H9 (cell line): ENCODE results near the gene FADS2. TPM values are rescaled to one million over a fixed set of nuclear protein-coding genes. Genes with fewer than 3 reads are reported as not detected.

ENCODE experiments used
- DNase-seq: peaks from one replicate; pipeline ENCODE4 v3.0.0-alpha.2; 2017
- H2AFZ ChIP-seq: one replicate; pipeline ENCODE4 v1.6.1; 2013; ENCODE audit warnings: mild to moderate bottlenecking, low read length, control low read depth, moderate library complexity
- H2AK5ac ChIP-seq: 2 replicates; pipeline ENCODE4 v1.6.1; 2013; ENCODE audit warnings: low read length, control low read depth, mixed read lengths; ENCODE audit not compliant: insufficient read length
- H2BK120ac ChIP-seq: one replicate; pipeline ENCODE4 v1.6.1; 2013; ENCODE audit warnings: low read depth, mild to moderate bottlenecking, low read length, control low read depth, inconsistent platforms; ENCODE audit not compliant: poor library complexity, severe bottlenecking
- H2BK12ac ChIP-seq: 2 replicates; pipeline ENCODE4 v1.6.1; 2013; ENCODE audit warnings: low read length, control low read depth, mixed read lengths, low read depth; ENCODE audit not compliant: insufficient read length
- H2BK15ac ChIP-seq: 2 replicates; pipeline ENCODE4 v1.6.1; 2013; ENCODE audit warnings: low read depth, low read length, control low read depth
- H2BK20ac ChIP-seq: one replicate; pipeline ENCODE4 v1.6.1; 2013; ENCODE audit warnings: low read depth, mild to moderate bottlenecking, low read length, control low read depth, inconsistent platforms; ENCODE audit not compliant: poor library complexity, severe bottlenecking
- H2BK5ac ChIP-seq: 2 replicates; pipeline ENCODE4 v1.6.1; 2013; ENCODE audit warnings: low read length, control low read depth, mixed read lengths; ENCODE audit not compliant: insufficient read length
- H3K14ac ChIP-seq: 2 replicates; pipeline ENCODE4 v1.6.1; 2013; ENCODE audit warnings: low read length, control low read depth; ENCODE audit not compliant: insufficient read depth
- H3K18ac ChIP-seq: 2 replicates; pipeline ENCODE4 v1.6.1; 2013; ENCODE audit warnings: low read depth, mild to moderate bottlenecking, mixed read lengths, low read length, control low read depth; ENCODE audit not compliant: insufficient read length
- H3K23ac ChIP-seq: 2 replicates; pipeline ENCODE4 v1.6.1; 2013; ENCODE audit warnings: low read length, control low read depth, mixed read lengths, low read depth; ENCODE audit not compliant: insufficient read length
- H3K23me2 ChIP-seq: 2 replicates; pipeline ENCODE4 v1.6.1; 2013; ENCODE audit warnings: low read depth, mild to moderate bottlenecking, mixed read lengths, low read length, control low read depth; ENCODE audit not compliant: insufficient read length, poor library complexity, severe bottlenecking
- H3K27ac ChIP-seq: 2 replicates; pipeline ENCODE4 v1.5.1; 2013; ENCODE audit warnings: low read length, control low read depth, mixed read lengths, low read depth; ENCODE audit not compliant: insufficient read length
- H3K27me3 ChIP-seq: 2 replicates; pipeline ENCODE4 v1.6.1; 2013; ENCODE audit warnings: low read length, control low read depth, inconsistent platforms; ENCODE audit not compliant: insufficient read depth
- H3K4ac ChIP-seq: 2 replicates; pipeline ENCODE4 v1.6.1; 2013; ENCODE audit warnings: low read depth, mild to moderate bottlenecking, control low read depth, inconsistent platforms, low read length, moderate library complexity
- H3K4me1 ChIP-seq: 2 replicates; pipeline ENCODE4 v1.6.1; 2013; ENCODE audit warnings: low read length, control low read depth, inconsistent platforms; ENCODE audit not compliant: insufficient read depth
- H3K4me2 ChIP-seq: 2 replicates; pipeline ENCODE4 v1.6.1; 2013; ENCODE audit warnings: low read length, control low read depth, mixed read lengths; ENCODE audit not compliant: insufficient read length, insufficient read depth
- H3K56ac ChIP-seq: 2 replicates; pipeline ENCODE4 v1.6.1; 2013; ENCODE audit warnings: low read depth, mild to moderate bottlenecking, mixed read lengths, low read length, control low read depth; ENCODE audit not compliant: insufficient read length
- H3K79me1 ChIP-seq: 2 replicates; pipeline ENCODE4 v1.6.1; 2013; ENCODE audit warnings: low read depth, mild to moderate bottlenecking, moderate library complexity, low read length, control low read depth, inconsistent platforms; ENCODE audit not compliant: insufficient read depth, poor library complexity, severe bottlenecking
- H3K79me2 ChIP-seq: 2 replicates; pipeline ENCODE4 v1.6.1; 2013; ENCODE audit warnings: low read length, control low read depth, inconsistent platforms; ENCODE audit not compliant: insufficient read depth
- H3K9ac ChIP-seq: 2 replicates; pipeline ENCODE4 v1.6.1; 2013; ENCODE audit warnings: low read length, control low read depth, mixed read lengths; ENCODE audit not compliant: insufficient read length; ENCODE audit errors: extremely low read depth
- H3K9me3 ChIP-seq: one replicate; pipeline ENCODE4 v1.6.1; 2013; ENCODE audit warnings: low read depth, low read length, inconsistent platforms; ENCODE audit not compliant: control insufficient read depth
- H3T11ph ChIP-seq: one replicate; pipeline ENCODE4 v1.6.1; 2013; ENCODE audit warnings: mild to moderate bottlenecking, low read length, control low read depth, inconsistent platforms
- H4K20me1 ChIP-seq: one replicate; pipeline ENCODE4 v1.6.1; 2013; ENCODE audit not compliant: control insufficient read depth, insufficient read length, insufficient read depth
- H4K5ac ChIP-seq: 2 replicates; pipeline ENCODE4 v1.6.1; 2013; ENCODE audit warnings: low read depth, mild to moderate bottlenecking, mixed read lengths, low read length, control low read depth; ENCODE audit not compliant: insufficient read length
- H4K8ac ChIP-seq: replicated peaks from 2 replicates; pipeline ENCODE4 v1.6.1; 2013; ENCODE audit warnings: low read length, control low read depth, mixed read lengths, low read depth; ENCODE audit not compliant: insufficient read length
- H4K91ac ChIP-seq: 2 replicates; pipeline ENCODE4 v1.6.1; 2013; ENCODE audit warnings: low read depth, mild to moderate bottlenecking, moderate library complexity, mixed read lengths, low read length, control low read depth; ENCODE audit not compliant: insufficient read length
- H3K27ac Mint-ChIP-seq, 3 experiments: 2 replicates in 2 of 3; 3 replicates in 1 of 3; pipeline ENCODE4 v1.8.0; 2020 to 2021; ENCODE audit warnings: mixed read lengths in 3 of 3, mild to moderate bottlenecking in 1 of 3, moderate library complexity in 1 of 3
- H3K27me3 Mint-ChIP-seq: 2 replicates; pipeline ENCODE4 v1.8.0; 2021; ENCODE audit warnings: low read depth, mild to moderate bottlenecking, moderate library complexity, mixed read lengths
- H3K36me3 Mint-ChIP-seq, 3 experiments: 2 replicates in 2 of 3; 3 replicates in 1 of 3; pipeline ENCODE4 v1.8.0; 2020 to 2021; ENCODE audit warnings: low read depth in 3 of 3, mixed read lengths in 3 of 3; ENCODE audit not compliant: insufficient read depth in 1 of 3
- H3K4me1 Mint-ChIP-seq, 2 experiments: 2 replicates each; pipeline ENCODE4 v1.8.0; 2020; ENCODE audit warnings: mixed read lengths in 2 of 2
- H3K4me3 Mint-ChIP-seq, 2 experiments: 2 replicates in 1 of 2; 3 replicates in 1 of 2; pipeline ENCODE4 v1.8.0; 2020 to 2021; ENCODE audit warnings: mild to moderate bottlenecking in 2 of 2, mixed read lengths in 2 of 2, moderate library complexity in 1 of 2
- H3K9me3 Mint-ChIP-seq, 2 experiments: 2 replicates in 1 of 2; 3 replicates in 1 of 2; pipeline ENCODE4 v1.8.0; 2020; ENCODE audit warnings: mild to moderate bottlenecking in 2 of 2, mixed read lengths in 2 of 2, moderate library complexity in 1 of 2
- WGBS: extraction: QIAGEN DNeasy Blood & Tissue Kit; methylation state at CpG from one replicate; pipeline ENCODE4 v1.1.7; 2013; ENCODE audit warnings: missing lambda C conversion rate, low lambda C conversion rate, mixed read lengths; ENCODE audit not compliant: insufficient read length; ENCODE audit errors: extremely low coverage; 5-methylcytosine and 5-hydroxymethylcytosine counted together
- total RNA-seq: library from RNA; stranded (reverse); gene quantifications from 2 replicates; pipeline ENCODE4 v1.2.1, GENCODE V29; 2021
- TF ChIP-seq, protein P1 (sequence below): fragments of 200-600 bp; sonication (generic); conservative IDR thresholded peaks from 3 replicates; pipeline ENCODE4 v1.8.0; 2021; ENCODE audit warnings: antibody characterized with exemption, mild to moderate bottlenecking

Gene FADS2
- total RNA-seq, 1 experiment from 2014 or later: 322 TPM

DNA sequence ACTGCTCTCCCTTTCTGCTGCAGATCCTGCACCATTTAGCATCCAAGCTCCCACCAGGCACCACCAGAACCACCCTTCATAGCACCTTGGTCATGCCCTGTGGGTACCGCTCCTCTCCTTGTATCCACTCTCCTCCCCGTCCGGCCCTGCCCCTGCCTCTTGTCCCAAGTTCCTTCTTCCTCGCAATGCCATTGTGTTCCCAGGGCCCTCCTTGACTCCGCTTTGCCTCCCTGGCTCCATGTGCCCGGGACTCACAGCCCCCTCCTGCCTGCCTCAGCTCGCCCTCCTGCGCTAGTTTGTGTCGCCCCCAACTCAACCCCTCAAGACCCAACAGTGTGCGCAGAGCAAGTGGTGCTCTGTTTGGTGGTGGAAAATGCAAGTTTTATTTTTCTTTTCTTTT is 10.8 kb downstream of the FADS2 start:
- H3K9ac ChIP-seq: no peak overlapping the region
- Mint-ChIP-seq H3K27ac (peak overlapping the region; percentile 79 to 92 (median 91); a peak in 5 of 7 replicates), H3K4me3 (no peak overlapping the region)

More for the DNA sequence above, 10.8 kb downstream of the FADS2 start:
- H2AK5ac ChIP-seq: no peak overlapping the region
- no peak for DNase-seq
- Mint-ChIP-seq H3K9me3 (no peaks in the 10 kb centered on the region), H3K27me3 (no peaks in the 10 kb centered on the region), H3K4me1 (peaks cover 16 to 18% of the 10 kb centered on the region in 2 experiments), H3K36me3 (peaks cover 54 to 79% (median 76%) of the 10 kb centered on the region in 3 experiments)
- H3K56ac ChIP-seq: no peak overlapping the region
- H4K8ac ChIP-seq: no peak overlapping the region
- H3K14ac ChIP-seq: no peak overlapping the region
- no peak overlapping the region for H3K4ac ChIP-seq
- no peak overlapping the region for H2BK120ac ChIP-seq
- H3K18ac ChIP-seq: no peak overlapping the region
- no peak overlapping the region for H4K5ac ChIP-seq
- H3T11ph ChIP-seq: no peak overlapping the region
- TF ChIP-seq, protein P1, sequence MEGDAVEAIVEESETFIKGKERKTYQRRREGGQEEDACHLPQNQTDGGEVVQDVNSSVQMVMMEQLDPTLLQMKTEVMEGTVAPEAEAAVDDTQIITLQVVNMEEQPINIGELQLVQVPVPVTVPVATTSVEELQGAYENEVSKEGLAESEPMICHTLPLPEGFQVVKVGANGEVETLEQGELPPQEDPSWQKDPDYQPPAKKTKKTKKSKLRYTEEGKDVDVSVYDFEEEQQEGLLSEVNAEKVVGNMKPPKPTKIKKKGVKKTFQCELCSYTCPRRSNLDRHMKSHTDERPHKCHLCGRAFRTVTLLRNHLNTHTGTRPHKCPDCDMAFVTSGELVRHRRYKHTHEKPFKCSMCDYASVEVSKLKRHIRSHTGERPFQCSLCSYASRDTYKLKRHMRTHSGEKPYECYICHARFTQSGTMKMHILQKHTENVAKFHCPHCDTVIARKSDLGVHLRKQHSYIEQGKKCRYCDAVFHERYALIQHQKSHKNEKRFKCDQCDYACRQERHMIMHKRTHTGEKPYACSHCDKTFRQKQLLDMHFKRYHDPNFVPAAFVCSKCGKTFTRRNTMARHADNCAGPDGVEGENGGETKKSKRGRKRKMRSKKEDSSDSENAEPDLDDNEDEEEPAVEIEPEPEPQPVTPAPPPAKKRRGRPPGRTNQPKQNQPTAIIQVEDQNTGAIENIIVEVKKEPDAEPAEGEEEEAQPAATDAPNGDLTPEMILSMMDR: no peak
- H3K79me2 ChIP-seq: no peaks in the 10 kb centered on the region; the same call in 1 of the 2 replicates
- H2BK20ac ChIP-seq: no peak overlapping the region
- WGBS: no CpG with 5 or more reads among the region's 10 CpGs
- no peak overlapping the region for H3K4me2 ChIP-seq
- H3K27ac ChIP-seq: no peak overlapping the region
- no peaks in the 10 kb centered on the region for H3K27me3 ChIP-seq
- H2BK5ac ChIP-seq: no peak overlapping the region
- no peak overlapping the region for H2BK15ac ChIP-seq
- H3K79me1 ChIP-seq: peaks cover 2% of the 10 kb centered on the region
- no peaks in the 10 kb centered on the region for H3K23me2 ChIP-seq
- peaks cover 3% of the 10 kb centered on the region; the same call in 1 of the 2 replicates for H3K4me1 ChIP-seq
- no peak overlapping the region for H4K91ac ChIP-seq
- no peak overlapping the region for H2BK12ac ChIP-seq
- H4K20me1 ChIP-seq: peaks cover 3% of the 10 kb centered on the region
- no peak overlapping the region for H2AFZ ChIP-seq
- no peak overlapping the region for H3K23ac ChIP-seq
- H3K9me3 ChIP-seq: no peaks in the 10 kb centered on the region
